ENCODE data around the gene ZNF691. TPM values are rescaled to one million over a fixed set of nuclear protein-coding genes. Genes with fewer than 3 reads are reported as not detected.

Gene ZNF691
- total and polyA plus RNA-seq, 9 donors: 7.9 to 14.1 (median 12.3) TPM

DNA sequence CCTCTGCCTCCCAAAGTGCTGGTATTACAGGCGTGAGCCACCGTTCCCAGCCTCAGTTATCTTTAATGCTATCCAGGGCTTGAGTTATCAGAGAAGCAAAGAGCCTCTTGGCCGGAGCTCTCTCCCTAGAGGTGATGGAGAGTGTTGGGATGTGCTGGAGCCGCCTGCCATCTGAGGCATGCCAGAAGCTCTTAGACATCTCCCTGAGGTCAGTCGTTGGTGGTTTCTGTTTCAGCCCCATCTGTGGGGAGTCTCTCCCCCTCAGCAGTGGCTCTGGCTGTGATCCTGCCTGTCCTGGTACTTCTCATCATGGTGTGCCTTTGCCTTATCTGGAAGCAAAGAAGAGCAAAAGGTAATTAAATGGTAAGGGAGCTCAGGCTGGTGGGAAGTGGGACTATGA is 11.6 kb upstream of the ZNF691 start:
- no peaks in the 10 kb centered on the region for H3K9me3 ChIP-seq
- H3K4me3 ChIP-seq: no peak overlapping the region
- no peak for TF ChIP-seq POLR2A (IDR thresholded peaks at IDR 0.05)
- DNase-seq: no peak
- H3K36me3 ChIP-seq: no peaks in the 10 kb centered on the region
- H3K27me3 ChIP-seq: no peaks in the 10 kb centered on the region
- WGBS, 3 donors: 83 to 86% (median 85%) methylated on average over 5 of the region's 5 CpGs
- intact Hi-C loops (cut with DNase I): no loop called here
- no peaks in the 10 kb centered on the region for H3K4me1 ChIP-seq (ENCODE audit: insufficient read depth)
- no peak overlapping the region for H3K27ac ChIP-seq

DNA sequence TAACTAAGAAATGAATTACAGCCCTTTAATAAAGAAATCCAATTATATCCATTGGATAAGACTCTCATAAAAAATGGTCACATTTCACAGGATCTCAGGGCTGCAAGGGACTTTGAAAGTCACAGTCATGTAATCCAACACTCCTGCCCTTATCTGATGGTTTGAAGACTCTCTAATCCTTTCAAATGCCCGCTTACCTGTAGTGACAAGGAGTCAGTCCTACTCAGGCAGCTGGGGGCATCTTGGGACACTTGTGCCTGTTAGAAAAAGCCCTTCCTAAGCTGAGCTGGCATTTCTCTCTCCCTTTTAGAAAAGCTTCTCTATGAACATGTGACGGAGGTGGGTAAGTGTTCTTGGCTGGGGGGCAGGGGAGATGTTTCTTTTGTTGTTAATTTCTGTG is 11.0 kb upstream of the ZNF691 start:
- intact Hi-C loops (cut with DNase I): no loop called here
- Histone ChIP-seq H3K27me3 (no peaks in the 10 kb centered on the region), H3K4me1 (ENCODE audit: insufficient read depth) (no peaks in the 10 kb centered on the region), H3K36me3 (no peaks in the 10 kb centered on the region), H3K27ac (no peak overlapping the region), H3K9me3 (no peaks in the 10 kb centered on the region), H3K4me3 (no peak overlapping the region)
- TF ChIP-seq EP300 (IDR thresholded peaks at IDR 0.05) (no peak), POLR2A (IDR thresholded peaks at IDR 0.05) (no peak)
- TF ChIP-seq, protein P1, sequence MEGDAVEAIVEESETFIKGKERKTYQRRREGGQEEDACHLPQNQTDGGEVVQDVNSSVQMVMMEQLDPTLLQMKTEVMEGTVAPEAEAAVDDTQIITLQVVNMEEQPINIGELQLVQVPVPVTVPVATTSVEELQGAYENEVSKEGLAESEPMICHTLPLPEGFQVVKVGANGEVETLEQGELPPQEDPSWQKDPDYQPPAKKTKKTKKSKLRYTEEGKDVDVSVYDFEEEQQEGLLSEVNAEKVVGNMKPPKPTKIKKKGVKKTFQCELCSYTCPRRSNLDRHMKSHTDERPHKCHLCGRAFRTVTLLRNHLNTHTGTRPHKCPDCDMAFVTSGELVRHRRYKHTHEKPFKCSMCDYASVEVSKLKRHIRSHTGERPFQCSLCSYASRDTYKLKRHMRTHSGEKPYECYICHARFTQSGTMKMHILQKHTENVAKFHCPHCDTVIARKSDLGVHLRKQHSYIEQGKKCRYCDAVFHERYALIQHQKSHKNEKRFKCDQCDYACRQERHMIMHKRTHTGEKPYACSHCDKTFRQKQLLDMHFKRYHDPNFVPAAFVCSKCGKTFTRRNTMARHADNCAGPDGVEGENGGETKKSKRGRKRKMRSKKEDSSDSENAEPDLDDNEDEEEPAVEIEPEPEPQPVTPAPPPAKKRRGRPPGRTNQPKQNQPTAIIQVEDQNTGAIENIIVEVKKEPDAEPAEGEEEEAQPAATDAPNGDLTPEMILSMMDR (IDR thresholded peaks at IDR 0.05): no peak
- 84 to 97% (median 96%) methylated on average over 2 of the region's 2 CpGs for WGBS, 3 donors
- no peak for DNase-seq

DNA sequence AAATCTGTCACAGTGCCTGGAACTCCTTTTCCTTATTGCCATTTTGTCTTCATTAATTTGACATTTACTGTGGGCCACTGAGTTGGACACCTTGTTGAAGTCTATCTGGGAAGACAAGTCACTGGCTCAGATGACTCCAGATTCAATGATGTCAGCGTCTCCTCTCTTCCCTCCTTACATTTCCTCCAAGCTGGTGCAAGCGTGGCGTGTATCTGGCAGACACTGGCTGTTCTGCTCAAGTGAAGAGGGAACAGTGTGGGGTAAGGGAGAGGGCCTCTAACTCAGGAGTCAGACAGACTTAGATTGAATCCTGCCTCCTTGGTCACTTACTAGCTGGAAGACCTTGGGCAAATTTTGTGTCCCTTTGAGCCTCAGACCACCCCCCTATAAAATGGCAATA is 8.7 kb upstream of the ZNF691 start:
- Histone ChIP-seq H3K36me3 (no peaks in the 10 kb centered on the region), H3K9me3 (no peaks in the 10 kb centered on the region), H3K4me3 (no peak overlapping the region), H3K27ac (no peak overlapping the region), H3K27me3 (no peaks in the 10 kb centered on the region), H3K4me1 (ENCODE audit: insufficient read depth) (no peaks in the 10 kb centered on the region)
- WGBS, 3 donors: 58 to 65% (median 63%) methylated on average over 3 of the region's 3 CpGs
- intact Hi-C loops (cut with DNase I): no loop called here
- TF ChIP-seq, protein P1 (IDR thresholded peaks at IDR 0.05): no peak
- TF ChIP-seq EP300 (IDR thresholded peaks at IDR 0.05) (no peak), POLR2A (IDR thresholded peaks at IDR 0.05) (no peak)
- no peak for DNase-seq

DNA sequence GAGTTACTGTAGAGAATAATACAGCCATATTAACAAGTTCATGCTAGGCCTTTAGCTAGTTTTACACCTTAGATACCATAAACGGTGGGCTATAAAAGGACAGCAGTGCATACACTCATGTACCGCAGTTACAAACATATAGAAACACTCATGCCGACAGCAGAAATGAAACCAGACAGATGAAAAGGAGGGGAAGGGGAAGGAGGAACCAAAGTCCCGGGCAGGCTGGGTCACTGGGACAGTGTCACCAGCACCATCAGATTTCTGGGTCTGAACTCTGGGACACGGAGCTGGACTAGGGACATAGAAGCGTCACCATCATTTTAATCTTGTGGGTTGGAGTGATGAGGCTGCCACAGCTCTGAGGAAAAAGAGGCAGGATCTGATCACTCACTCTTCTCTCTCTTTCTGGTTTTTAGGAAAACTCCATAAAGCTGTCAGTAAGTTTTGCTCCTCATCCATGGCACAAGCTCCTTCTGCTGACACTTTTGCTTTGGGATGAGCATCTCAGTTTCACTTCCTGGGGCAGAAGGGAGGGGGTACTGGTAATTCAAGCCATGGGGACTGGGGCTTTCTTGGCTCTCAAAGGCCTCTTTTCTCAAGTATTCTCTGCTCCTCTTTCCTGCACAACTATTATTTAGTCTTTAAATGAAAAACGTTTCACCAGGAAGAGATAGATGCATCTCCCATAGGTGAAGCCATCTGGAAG is 7.8 kb upstream of the ZNF691 start:
- intact Hi-C loops (cut with DNase I): no loop called here
- H3K27me3 ChIP-seq: no peaks in the 10 kb centered on the region
- H3K27ac ChIP-seq: no peak overlapping the region
- H3K4me1 ChIP-seq (ENCODE audit: insufficient read depth): no peaks in the 10 kb centered on the region
- 82 to 86% (median 85%) methylated on average over 7 of the region's 7 CpGs for WGBS, 3 donors
- H3K9me3 ChIP-seq: no peaks in the 10 kb centered on the region
- DNase-seq: no peak
- H3K36me3 ChIP-seq: no peaks in the 10 kb centered on the region
- no peak overlapping the region for H3K4me3 ChIP-seq
- TF ChIP-seq, protein P1 (IDR thresholded peaks at IDR 0.05): no peak
- TF ChIP-seq EP300 (IDR thresholded peaks at IDR 0.05): no peak
- TF ChIP-seq POLR2A (IDR thresholded peaks at IDR 0.05): no peak

DNA sequence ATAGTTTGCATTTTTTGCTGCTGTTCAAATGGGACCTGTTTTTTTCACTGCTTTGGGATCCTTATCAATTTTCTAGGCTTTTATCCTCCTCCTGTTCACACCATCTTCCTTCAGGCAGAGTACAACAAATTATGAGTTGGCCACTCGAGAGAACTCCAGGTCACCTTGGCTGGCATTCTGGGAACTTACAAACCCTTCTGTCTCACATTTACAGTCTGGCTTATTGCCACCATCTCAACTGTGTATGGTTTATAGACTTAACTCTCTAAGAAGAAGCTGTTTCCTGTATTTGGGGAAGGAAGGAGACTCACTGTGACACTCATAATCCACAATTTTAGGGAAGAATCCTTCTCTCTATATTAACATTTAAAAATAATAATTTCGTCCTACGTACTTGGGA is 5.4 kb upstream of the ZNF691 start:
- H3K36me3 ChIP-seq: no peaks in the 10 kb centered on the region
- no peak overlapping the region for H3K27ac ChIP-seq
- intact Hi-C loops (cut with DNase I): no loop called here
- peaks cover 3% of the 10 kb centered on the region for H3K4me1 ChIP-seq (ENCODE audit: insufficient read depth)
- TF ChIP-seq POLR2A (IDR thresholded peaks at IDR 0.05) (no peak), EP300 (IDR thresholded peaks at IDR 0.05) (no peak)
- TF ChIP-seq, protein P1 (IDR thresholded peaks at IDR 0.05): no peak
- no peaks in the 10 kb centered on the region for H3K9me3 ChIP-seq
- H3K4me3 ChIP-seq: no peak overlapping the region
- 82 to 91% (median 87%) methylated on average over 3 of the region's 3 CpGs for WGBS, 3 donors
- H3K27me3 ChIP-seq: no peaks in the 10 kb centered on the region
- no peak for DNase-seq
